Stimulated activated CD4-positive, alpha-beta T cell treated with anti-CD3 and anti-CD28 coated beads, TNF-alpha, amount 100 ng/mL, for 4 hours (primary cell): Measurements from ENCODE around the gene TFB1M.
"Not testable (repeated sequence)": the region's sequence is repeated elsewhere in the genome, so short reads cannot be mapped to it uniquely, and the experiment has no call there.

Source experiments
- DNase-seq, 3 experiments: peaks; one replicate each; pipeline ENCODE4 v3.0.0-alpha.2; 2020; ENCODE audit warnings: low read depth in 3 of 3

Gene TFB1M

DNA sequence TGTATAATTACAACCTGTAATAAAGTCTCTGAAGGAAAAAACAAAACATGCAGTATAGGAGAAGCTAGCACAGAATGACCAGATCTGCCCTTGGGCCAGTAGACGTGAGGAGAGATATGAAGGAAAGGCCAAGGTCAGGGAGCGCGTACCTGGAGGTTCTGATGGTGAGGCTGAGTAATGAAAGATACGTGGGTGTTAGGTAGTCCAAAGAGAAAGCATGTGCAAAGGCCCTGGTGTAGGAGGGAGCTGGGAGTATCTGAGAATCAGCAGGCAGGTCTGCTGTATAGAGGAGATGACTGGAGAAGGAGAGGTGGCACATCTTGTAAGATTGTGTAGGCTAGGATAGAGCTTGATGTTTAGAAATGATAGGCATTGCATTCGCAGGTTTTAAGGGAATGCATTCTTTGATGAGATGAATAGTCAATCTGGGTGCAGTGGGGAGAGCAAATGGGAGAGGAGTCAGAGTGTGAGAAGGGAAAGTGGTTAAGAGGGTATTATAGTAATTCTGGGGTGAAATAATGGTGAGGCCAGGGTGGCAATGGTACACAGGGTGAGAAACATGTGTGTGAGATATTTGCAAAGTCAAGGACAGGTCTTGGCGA lies 15.9 kb upstream of the TFB1M start:
- no peak for DNase-seq

DNA sequence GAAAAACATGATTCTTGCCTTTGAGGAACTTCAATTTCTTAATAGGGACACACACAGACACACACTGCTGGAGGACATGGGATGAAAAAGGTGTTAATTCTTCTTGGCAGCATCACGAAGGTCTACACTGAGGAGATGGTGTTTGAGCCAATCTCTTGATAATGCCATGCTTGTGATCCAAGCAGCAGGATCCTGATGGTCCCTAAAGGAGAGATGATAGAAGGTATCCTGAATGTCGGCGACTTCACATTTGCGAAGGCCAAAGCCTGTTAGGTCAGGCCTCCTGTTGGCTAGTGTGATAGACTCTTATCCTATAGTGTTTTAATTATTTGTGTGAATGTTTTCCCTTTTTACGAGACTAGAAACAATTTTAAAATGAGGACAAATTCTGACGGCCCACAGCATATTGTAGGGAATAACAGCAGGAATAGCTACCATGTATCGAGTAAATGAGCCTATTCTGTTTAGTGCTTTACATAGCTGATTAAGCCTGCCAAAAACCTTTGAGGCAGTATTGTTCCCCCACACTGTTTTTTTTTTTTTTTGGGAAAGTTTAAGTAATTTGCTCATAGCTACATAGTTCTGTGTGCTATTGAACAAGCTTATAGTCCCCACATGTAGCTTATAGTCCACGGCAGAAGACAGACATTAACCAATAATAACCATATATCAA lies 15.3 kb upstream of the TFB1M start:
- DNase-seq, result no peak

DNA sequence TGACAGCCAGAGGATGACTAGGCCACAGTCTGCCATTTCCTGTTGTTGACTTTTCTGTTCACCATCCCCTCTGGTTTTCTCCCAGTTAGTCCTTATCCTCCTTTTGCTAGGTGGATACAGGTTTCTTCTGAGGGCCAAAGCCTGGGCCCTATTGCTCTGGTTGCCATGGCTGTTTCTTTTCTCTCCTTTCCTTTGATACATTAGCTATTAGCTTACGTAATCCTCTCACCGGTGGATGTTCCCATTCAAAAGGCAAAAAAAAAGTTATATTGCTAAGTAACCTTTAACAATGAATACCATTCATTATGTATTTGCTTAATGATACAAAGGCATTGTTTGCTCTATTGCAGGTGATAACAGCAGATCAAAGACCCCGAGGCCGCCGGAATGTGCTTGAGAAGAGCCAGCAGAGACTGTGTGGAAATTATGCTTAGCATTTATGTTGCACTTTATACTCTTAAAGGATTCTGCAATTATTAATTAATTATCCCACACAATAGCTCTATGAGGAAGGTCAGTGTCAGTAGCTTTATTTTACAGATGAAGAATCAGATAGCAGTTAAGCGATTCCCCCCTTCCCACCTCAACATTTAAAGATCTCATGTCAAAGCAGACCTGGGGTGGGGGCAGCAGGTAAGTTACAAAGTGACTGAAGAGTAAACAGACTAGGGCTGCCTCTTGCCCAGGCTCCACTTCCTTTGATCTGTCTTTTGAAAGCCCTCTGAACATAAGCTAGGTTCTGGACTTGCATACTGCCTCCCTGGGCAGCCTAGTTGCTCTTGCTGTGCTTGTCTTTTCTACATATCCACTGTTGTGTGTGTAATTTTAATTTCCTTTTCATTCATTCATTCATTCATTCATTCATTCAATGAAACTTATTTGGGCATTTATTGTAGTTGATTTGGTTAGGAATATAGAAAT lies 14.5 kb upstream of the TFB1M start:
- no peak for DNase-seq

DNA sequence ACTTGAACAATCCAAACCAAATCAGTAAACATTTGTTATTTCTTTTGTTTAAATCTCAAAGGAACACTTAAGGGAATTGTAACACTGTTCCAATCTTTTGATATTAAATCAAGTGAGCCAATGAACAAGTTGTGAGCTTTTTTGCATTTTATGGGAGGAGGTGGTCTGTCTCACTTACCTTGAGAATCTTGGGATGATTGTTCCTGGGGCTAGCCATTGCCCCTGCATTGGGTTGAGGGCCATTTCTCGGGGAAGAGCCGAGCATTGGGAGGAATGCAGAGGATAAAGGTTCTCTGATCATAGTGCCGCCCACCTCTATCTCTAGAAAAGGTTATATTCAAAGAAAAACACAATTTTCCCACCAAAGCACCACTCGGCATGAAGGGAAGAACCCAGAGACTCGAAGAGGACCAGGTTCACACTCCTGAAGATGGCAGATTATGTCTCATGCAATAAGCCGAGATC lies 13.8 kb upstream of the TFB1M start:
- DNase-seq, result no peak

GRCh38 chr6:155327326-155328073 lies 13.2 kb upstream of the TFB1M start:
- peak; percentile 35 to 55 (median 39) for DNase-seq

GRCh38 chr6:155325700-155326516 lies 11.6 kb upstream of the TFB1M start:
- DNase-seq, result no peak

GRCh38 chr6:155324993-155325392 lies 10.7 kb upstream of the TFB1M start:
- DNase-seq, result no peak

GRCh38 chr6:155324172-155324571 lies 9.9 kb upstream of the TFB1M start:
- DNase-seq, result no peak

GRCh38 chr6:155319902-155320301 lies 5.6 kb upstream of the TFB1M start:
- no peak for DNase-seq

- no peak for DNase-seq
Measured at GRCh38 chr6:155317186-155317585, 2.9 kb upstream of the TFB1M start.

DNA sequence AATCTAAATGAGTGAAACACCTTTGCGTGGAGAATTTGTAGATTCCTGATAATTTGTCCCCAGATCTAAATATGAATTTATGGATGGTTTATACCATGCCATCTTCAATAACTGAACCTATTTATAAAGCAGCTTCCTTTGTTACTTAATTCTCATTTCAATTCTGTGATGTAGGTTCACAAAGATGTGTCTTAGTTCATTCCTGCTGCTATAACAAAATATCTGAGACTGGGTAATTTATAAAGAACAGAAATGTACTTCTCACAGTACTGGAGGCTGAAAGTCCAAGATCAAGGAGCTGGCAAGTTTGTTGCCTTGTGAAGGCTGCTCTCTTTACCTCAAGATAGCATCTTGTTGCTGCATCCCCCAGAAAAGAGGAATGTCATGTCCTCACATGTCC lies 2.1 kb upstream of the TFB1M start:
- DNase-seq, result no peak

- DNase-seq, result no peak
Measured at GRCh38 chr6:155315516-155315871, 1.2 kb upstream of the TFB1M start.

GRCh38 chr6:155314773-155315515 lies 660 bp upstream of the TFB1M start:
- DNase-seq, result peak in 1 of 3 experiments; percentile 26

GRCh38 chr6:155313602-155314091 lies 637 bp downstream of the TFB1M start:
- DNase-seq, result peak in 1 of 3 experiments; percentile 23

- not testable (repeated sequence) for DNase-seq
Measured at GRCh38 chr6:155312950-155313349, 1.3 kb downstream of the TFB1M start.

- no peak for DNase-seq
Measured at GRCh38 chr6:155311583-155311982, 2.7 kb downstream of the TFB1M start.

GRCh38 chr6:155311086-155311485 lies 3.2 kb downstream of the TFB1M start:
- DNase-seq, result no peak

- no peak for DNase-seq
Measured at GRCh38 chr6:155310596-155310995, 3.7 kb downstream of the TFB1M start.

DNA sequence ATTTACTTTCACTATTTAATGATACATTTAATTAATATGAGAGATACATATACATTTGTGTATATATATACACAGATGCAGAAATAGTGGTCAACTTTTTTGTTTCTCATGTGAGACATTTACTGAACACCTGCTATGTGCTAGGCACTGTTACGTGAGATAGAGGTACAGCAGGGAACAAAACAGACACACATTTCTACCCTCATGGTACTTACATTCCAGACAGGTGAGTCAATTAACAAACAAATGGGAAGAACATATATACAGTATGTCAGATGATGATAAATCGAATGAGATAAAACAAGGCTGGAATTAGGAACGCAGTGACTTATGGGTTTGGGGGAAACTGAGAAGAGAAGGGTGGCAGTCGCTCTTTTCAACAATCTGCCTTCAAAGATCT lies 5.1 kb downstream of the TFB1M start:
- DNase-seq, result no peak

DNA sequence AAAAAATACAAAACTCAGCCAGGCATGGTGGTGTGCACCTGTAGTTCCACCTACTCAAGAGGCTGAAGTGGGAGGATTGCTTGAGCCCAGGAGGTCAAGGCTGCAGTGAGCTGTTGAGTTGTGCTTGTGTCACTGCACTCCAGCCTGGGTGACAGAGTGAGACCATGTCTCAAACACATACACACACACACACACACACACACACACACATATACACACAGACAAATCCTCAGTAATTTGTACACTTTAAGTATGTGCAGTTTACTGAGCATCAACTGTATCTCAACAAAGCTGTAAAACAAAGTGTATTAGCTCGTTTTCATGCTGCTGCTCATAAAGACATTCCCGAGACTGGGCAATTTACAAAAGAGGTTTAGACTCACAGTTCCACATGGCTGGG lies 7.3 kb downstream of the TFB1M start:
- DNase-seq, result no peak
